PC-3 (cell line): Measurements from ENCODE around the gene SYNJ1.
"Not testable (repeated sequence)": the region's sequence is repeated elsewhere in the genome, so short reads cannot be mapped to it uniquely, and the experiment has no call there.

Experiments
- CTCF ChIP-seq: fragments of 300-600 bp; sonication (generic); conservative IDR thresholded peaks from 2 replicates; pipeline ENCODE4 v1.5.1; 2017; ENCODE audit warnings: antibody characterized with exemption, low read depth, mild to moderate bottlenecking, low read length
- EZH2phosphoT487 ChIP-seq: fragments of 300-600 bp; sonication (generic); IDR thresholded peaks from 2 replicates; pipeline ENCODE4 v1.6.1; 2018; ENCODE audit warnings: mild to moderate bottlenecking, antibody characterized with exemption, low read length, borderline replicate concordance

GRCh38 chr21:32618218-32618617 lies 109.6 kb downstream of the SYNJ1 start:
- not testable (repeated sequence) for TF ChIP-seq CTCF, EZH2phosphoT487
